SK-N-SH (cell line): ENCODE measurements around the gene CYTH4.

Experiments
- EP300 ChIP-seq, 2 experiments: IDR thresholded peaks; 2 replicates each; pipeline versions ENCODE4 v1.4.0 to v1.6.1; 2012; ENCODE audit warnings: borderline replicate concordance in 1 of 2, low read depth in 1 of 2, low read length in 1 of 2
- FOSL2 ChIP-seq: IDR thresholded peaks from 2 replicates; pipeline ENCODE4 v1.4.0; 2012; ENCODE audit warnings: low read depth, mild to moderate bottlenecking, moderate library complexity, borderline replicate concordance
- MAX ChIP-seq: IDR thresholded peaks from 2 replicates; pipeline ENCODE4 v1.4.0; 2012; ENCODE audit warnings: low read depth
- POLR2AphosphoS5 ChIP-seq: IDR thresholded peaks from 2 replicates; pipeline ENCODE4 v1.6.1; 2012; ENCODE audit warnings: low read depth, low read length
- RAD21 ChIP-seq: IDR thresholded peaks from 2 replicates; pipeline ENCODE4 v1.6.1; 2012; ENCODE audit warnings: mild to moderate bottlenecking, low read length
- RFX5 ChIP-seq: IDR thresholded peaks from 2 replicates; pipeline ENCODE4 v1.6.1; 2012; ENCODE audit warnings: mild to moderate bottlenecking, improper control_type of control experiment, low read length
- SMC3 ChIP-seq: IDR thresholded peaks from 2 replicates; pipeline ENCODE4 v1.6.1; 2012; ENCODE audit warnings: low read depth, low read length, improper control_type of control experiment
- TCF12 ChIP-seq: IDR thresholded peaks from 2 replicates; pipeline ENCODE4 v1.4.0; 2012
- USF2 ChIP-seq: fragments of 150-350 bp; IDR thresholded peaks from 2 replicates; pipeline ENCODE4 v1.6.1; 2017; ENCODE audit warnings: antibody characterized with exemption, low read length, low read depth, borderline replicate concordance
- YY1 ChIP-seq: IDR thresholded peaks from 2 replicates; pipeline ENCODE4 v1.4.0; 2012; ENCODE audit warnings: low read depth, mild to moderate bottlenecking
- TF ChIP-seq, protein P1 (sequence below): fragments of 200-600 bp; sonication (generic); IDR thresholded peaks from 2 replicates; pipeline ENCODE4 v1.6.1; 2017; ENCODE audit warnings: antibody characterized with exemption, mild to moderate bottlenecking, moderate library complexity
- TF ChIP-seq, protein P2 (sequence below): IDR thresholded peaks from 2 replicates; pipeline ENCODE4 v1.6.1; 2012; ENCODE audit warnings: mild to moderate bottlenecking, low read depth, low read length, moderate library complexity

- TF ChIP-seq FOSL2 (no peak), RFX5 (no peak), YY1 (no peak), POLR2AphosphoS5 (no peak), EP300 (IDR thresholded peaks at IDR 0.05; ENCODE audit: borderline replicate concordance in 1 of 2, low read depth in 1 of 2, low read length in 1 of 2) (no peak), SMC3 (no peak), MAX (no peak), TCF12 (no peak), RAD21 (no peak), USF2 (no peak)
- TF ChIP-seq, protein P1, sequence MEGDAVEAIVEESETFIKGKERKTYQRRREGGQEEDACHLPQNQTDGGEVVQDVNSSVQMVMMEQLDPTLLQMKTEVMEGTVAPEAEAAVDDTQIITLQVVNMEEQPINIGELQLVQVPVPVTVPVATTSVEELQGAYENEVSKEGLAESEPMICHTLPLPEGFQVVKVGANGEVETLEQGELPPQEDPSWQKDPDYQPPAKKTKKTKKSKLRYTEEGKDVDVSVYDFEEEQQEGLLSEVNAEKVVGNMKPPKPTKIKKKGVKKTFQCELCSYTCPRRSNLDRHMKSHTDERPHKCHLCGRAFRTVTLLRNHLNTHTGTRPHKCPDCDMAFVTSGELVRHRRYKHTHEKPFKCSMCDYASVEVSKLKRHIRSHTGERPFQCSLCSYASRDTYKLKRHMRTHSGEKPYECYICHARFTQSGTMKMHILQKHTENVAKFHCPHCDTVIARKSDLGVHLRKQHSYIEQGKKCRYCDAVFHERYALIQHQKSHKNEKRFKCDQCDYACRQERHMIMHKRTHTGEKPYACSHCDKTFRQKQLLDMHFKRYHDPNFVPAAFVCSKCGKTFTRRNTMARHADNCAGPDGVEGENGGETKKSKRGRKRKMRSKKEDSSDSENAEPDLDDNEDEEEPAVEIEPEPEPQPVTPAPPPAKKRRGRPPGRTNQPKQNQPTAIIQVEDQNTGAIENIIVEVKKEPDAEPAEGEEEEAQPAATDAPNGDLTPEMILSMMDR: no peak
- TF ChIP-seq, protein P2, sequence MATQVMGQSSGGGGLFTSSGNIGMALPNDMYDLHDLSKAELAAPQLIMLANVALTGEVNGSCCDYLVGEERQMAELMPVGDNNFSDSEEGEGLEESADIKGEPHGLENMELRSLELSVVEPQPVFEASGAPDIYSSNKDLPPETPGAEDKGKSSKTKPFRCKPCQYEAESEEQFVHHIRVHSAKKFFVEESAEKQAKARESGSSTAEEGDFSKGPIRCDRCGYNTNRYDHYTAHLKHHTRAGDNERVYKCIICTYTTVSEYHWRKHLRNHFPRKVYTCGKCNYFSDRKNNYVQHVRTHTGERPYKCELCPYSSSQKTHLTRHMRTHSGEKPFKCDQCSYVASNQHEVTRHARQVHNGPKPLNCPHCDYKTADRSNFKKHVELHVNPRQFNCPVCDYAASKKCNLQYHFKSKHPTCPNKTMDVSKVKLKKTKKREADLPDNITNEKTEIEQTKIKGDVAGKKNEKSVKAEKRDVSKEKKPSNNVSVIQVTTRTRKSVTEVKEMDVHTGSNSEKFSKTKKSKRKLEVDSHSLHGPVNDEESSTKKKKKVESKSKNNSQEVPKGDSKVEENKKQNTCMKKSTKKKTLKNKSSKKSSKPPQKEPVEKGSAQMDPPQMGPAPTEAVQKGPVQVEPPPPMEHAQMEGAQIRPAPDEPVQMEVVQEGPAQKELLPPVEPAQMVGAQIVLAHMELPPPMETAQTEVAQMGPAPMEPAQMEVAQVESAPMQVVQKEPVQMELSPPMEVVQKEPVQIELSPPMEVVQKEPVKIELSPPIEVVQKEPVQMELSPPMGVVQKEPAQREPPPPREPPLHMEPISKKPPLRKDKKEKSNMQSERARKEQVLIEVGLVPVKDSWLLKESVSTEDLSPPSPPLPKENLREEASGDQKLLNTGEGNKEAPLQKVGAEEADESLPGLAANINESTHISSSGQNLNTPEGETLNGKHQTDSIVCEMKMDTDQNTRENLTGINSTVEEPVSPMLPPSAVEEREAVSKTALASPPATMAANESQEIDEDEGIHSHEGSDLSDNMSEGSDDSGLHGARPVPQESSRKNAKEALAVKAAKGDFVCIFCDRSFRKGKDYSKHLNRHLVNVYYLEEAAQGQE: no peak
Observed at GRCh38 chr22:37277384-37277783, 4.9 kb upstream of the CYTH4 start.
